ENCODE data around the gene PDLIM5. TPM values are rescaled to one million over a fixed set of nuclear protein-coding genes. Genes with fewer than 3 reads are reported as not detected.

Gene PDLIM5
- total and polyA plus RNA-seq, 2 of the 8 experiments (the other 6 are each of a cell fraction or from before 2014, with no cell fraction given), result 37.3 to 62.1 TPM

DNA sequence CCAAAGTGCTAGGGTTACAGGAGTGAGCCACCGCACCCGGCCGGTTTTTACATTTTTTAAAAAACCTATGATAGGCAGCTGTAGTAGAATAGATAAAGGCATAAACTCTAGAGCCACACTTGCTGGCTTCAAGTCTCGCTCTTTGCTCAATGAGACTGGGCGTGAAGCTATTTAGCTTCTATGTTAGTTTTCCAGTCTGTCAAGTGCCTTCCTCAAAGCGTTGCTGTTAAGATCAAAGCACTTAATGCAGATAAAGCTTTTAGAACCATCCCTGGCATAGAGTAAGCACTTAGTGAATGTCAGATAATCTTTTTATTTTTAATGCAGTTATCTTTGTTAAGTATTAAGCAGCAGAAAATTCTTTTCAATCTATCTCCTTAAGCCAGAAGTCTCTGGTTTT is 264.0 kb downstream of the PDLIM5 start (continued):
- TF ChIP-seq CTBP2 (IDR thresholded peaks at IDR 0.05; ENCODE audit: borderline replicate concordance, insufficient read depth, insufficient read length, low read length), result no peak
- TF ChIP-seq TAF1 (IDR thresholded peaks at IDR 0.05; ENCODE audit: low read depth, low read length), result no peak

Other genes with a start within 250 kb of the PDLIM5 start
- 55.7 and 59.4 TPM in 2 replicates for gene SMARCAD1, start 244.1 kb upstream of the PDLIM5 start, total RNA-seq (2021; fragmentation: NEBNext Ultra II Directional; extraction: Animal tissue kit (Norgen Biotek cat#: 25700))
- gene SMARCAD1, start 244.1 kb upstream of the PDLIM5 start, polyA plus RNA-seq (2011; rRNA removed), result 12.5 and 24.1 TPM in 2 replicates
- gene HPGDS, start 109.1 kb upstream of the PDLIM5 start, total RNA-seq (2021; fragmentation: NEBNext Ultra II Directional; extraction: Animal tissue kit (Norgen Biotek cat#: 25700)), result not detected in 2 replicates
- not detected in 2 replicates for gene HPGDS, start 109.1 kb upstream of the PDLIM5 start, polyA plus RNA-seq (2011; rRNA removed)

Data from H1 (cell line).